Transverse colon (tissue), 4 donors: ENCODE data around the gene ZNFX1. TPM values are rescaled to one million over a fixed set of nuclear protein-coding genes. Genes with fewer than 3 reads are reported as not detected.

Experiments
- DNase-seq: peaks from one replicate; pipeline ENCODE4 v3.0.0-alpha.2; 2019
- H3K27ac ChIP-seq, 4 donors: fragments of 200-600 bp; sonication (generic); 2 replicates each; pipeline ENCODE4 v1.5.1; 2016 to 2018; ENCODE audit warnings: inconsistent platforms in 4 of 4
- H3K27me3 ChIP-seq: fragments of 200-600 bp; sonication (generic); 2 replicates; pipeline ENCODE4 v1.5.1; 2017; ENCODE audit warnings: inconsistent platforms
- H3K36me3 ChIP-seq, 4 donors: fragments of 200-600 bp; sonication (generic); 2 replicates each; pipeline ENCODE4 v1.5.1; 2017 to 2019; ENCODE audit warnings: inconsistent platforms in 4 of 4
- H3K4me1 ChIP-seq, 4 donors: fragments of 200-600 bp; sonication (generic); 2 replicates each; pipeline ENCODE4 v1.5.1; 2017 to 2020; ENCODE audit warnings: inconsistent platforms in 4 of 4
- H3K4me3 ChIP-seq, 4 donors: fragments of 200-600 bp; sonication (generic); 1 replicate in 1 of 4; 2 replicates in 3 of 4; pipeline versions ENCODE4 v1.5.1 to v1.6.1; 2017 to 2019; ENCODE audit warnings: inconsistent platforms in 4 of 4
- H3K9me3 ChIP-seq, 2 donors: fragments of 200-600 bp; sonication (generic); 2 replicates each; pipeline ENCODE4 v1.5.1; 2017 to 2019; ENCODE audit warnings: inconsistent platforms in 2 of 2
- EP300 ChIP-seq: sonication (generic); formaldehyde crosslinking; IDR thresholded peaks from one replicate; pipeline ENCODE4 v1.6.1; 2017; ENCODE audit warnings: antibody characterized with exemption, low read depth
- POLR2A ChIP-seq: fragments of 450-650 bp; IDR thresholded peaks from one replicate; pipeline ENCODE4 v1.6.1; 2016; ENCODE audit warnings: antibody characterized with exemption, mild to moderate bottlenecking, moderate library complexity
- POLR2AphosphoS5 ChIP-seq, 3 donors: sonication (generic); formaldehyde crosslinking; IDR thresholded peaks; one replicate each; pipeline ENCODE4 v1.6.1; 2016; ENCODE audit warnings: antibody characterized with exemption in 3 of 3
- WGBS, 2 donors: methylation state at CpG; one replicate each; pipeline ENCODE4 v1.1.5; 2018; ENCODE audit warnings: low coverage in 1 of 2; 5-methylcytosine and 5-hydroxymethylcytosine counted together
- in situ Hi-C, 4 donors: fragments of 200-750 bp; cut with MboI; loops; one replicate each; pipeline versions ENCODE4 v1.15.0 to v1.15.1; 2017; ENCODE audit warnings: low sequenced_read_pairs in 3 of 4, low pct_ligation_motif_present in 1 of 4, low pct_unique_long_range_greater_than_20kb in 1 of 4
- intact Hi-C: fragments of 100-400 bp; cut with DNase I; formaldehyde crosslinking; loops from one replicate; pipeline ENCODE4 v1.15.1; 2023; ENCODE audit warnings: low total_unique reads
- total RNA-seq, 4 donors: library from RNA; depleted of rRNA; stranded (reverse); fragments of >200 nt; gene quantifications; one replicate each; pipeline ENCODE4 v1.1.0, GENCODE V29; 2016
- TF ChIP-seq, protein P1 (sequence below), 5 experiments: fragments of 200-600 bp in 3 of 5; fragments of 450-650 bp in 2 of 5; sonication (generic) in 3 of 5; IDR thresholded peaks; 1 replicate in 2 of 5; 2 replicates in 3 of 5; pipeline ENCODE4 v1.5.1; 2016 to 2017; ENCODE audit warnings: antibody characterized with exemption in 5 of 5, inconsistent platforms in 3 of 5, mild to moderate bottlenecking in 2 of 5, moderate library complexity in 1 of 5

Gene ZNFX1
- total RNA-seq, 4 donors from 2014 or later, result 29.1 to 35.4 (median 33.5) TPM

DNA sequence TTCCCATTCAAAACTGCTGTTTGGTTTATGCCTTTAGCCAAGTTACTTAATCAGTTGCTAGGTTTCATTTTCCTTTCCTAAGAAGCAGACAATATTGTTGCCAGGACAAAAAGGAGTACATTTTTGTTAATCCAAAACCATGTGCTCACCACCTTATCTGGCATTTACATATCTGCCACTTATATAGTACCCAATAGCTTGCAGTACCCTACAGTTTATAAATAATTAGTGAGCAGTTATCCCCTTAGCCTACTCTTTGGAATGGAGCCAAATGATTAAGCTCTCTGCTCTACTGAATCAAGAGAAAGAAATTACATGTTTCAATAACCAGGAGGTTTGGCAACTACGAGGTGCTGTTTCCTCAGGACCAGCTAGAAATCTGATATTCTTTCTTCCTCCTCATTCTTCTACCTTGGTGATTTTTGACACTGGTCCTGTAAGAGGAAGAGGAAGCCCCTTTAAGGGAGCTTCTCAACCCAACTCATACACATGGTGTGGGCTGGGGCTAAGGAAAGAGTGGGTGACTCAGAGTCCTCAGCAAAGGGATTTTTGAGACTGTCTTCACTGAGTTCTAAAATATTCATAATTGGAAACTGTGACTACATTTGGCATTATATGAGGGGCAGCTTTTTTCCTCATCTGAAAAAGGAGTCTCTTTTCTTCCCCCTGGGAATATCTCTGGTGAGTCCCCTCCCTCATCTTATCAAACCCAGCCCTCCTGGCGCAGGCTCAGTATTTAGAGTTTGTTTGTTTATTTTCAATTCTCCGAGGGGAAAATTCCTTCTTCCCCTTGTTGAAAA lies 1.5 kb downstream of the ZNFX1 start:
- Histone ChIP-seq H3K27me3 (no peaks in the 10 kb centered on the region), H3K4me3 (peak overlapping the region; percentile 74 to 93 (median 85)), H3K9me3 (peaks cover 12% of the 10 kb centered on the region in 2 donors), H3K36me3 (peaks cover 1 to 21% (median 13%) of the 10 kb centered on the region in 4 donors), H3K27ac (peak overlapping the region; percentile 94 to 97 (median 96)), H3K4me1 (peaks cover 6 to 52% (median 25%) of the 10 kb centered on the region in 4 donors)
- 14 to 15% methylated on average over 1 to 3 of the region's 3 CpGs for whole genome bisulfite sequencing, 2 donors
- intact Hi-C loops, result no loop called here
- peak; percentile 14 for DNase-seq
- no peak for TF ChIP-seq POLR2AphosphoS5 (IDR thresholded peaks at IDR 0.05)
- TF ChIP-seq POLR2A, result no peak
- TF ChIP-seq, protein P1, sequence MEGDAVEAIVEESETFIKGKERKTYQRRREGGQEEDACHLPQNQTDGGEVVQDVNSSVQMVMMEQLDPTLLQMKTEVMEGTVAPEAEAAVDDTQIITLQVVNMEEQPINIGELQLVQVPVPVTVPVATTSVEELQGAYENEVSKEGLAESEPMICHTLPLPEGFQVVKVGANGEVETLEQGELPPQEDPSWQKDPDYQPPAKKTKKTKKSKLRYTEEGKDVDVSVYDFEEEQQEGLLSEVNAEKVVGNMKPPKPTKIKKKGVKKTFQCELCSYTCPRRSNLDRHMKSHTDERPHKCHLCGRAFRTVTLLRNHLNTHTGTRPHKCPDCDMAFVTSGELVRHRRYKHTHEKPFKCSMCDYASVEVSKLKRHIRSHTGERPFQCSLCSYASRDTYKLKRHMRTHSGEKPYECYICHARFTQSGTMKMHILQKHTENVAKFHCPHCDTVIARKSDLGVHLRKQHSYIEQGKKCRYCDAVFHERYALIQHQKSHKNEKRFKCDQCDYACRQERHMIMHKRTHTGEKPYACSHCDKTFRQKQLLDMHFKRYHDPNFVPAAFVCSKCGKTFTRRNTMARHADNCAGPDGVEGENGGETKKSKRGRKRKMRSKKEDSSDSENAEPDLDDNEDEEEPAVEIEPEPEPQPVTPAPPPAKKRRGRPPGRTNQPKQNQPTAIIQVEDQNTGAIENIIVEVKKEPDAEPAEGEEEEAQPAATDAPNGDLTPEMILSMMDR (IDR thresholded peaks at IDR 0.05), result no peak
- TF ChIP-seq EP300, result no peak
- in situ Hi-C loops, result no loop called here

DNA sequence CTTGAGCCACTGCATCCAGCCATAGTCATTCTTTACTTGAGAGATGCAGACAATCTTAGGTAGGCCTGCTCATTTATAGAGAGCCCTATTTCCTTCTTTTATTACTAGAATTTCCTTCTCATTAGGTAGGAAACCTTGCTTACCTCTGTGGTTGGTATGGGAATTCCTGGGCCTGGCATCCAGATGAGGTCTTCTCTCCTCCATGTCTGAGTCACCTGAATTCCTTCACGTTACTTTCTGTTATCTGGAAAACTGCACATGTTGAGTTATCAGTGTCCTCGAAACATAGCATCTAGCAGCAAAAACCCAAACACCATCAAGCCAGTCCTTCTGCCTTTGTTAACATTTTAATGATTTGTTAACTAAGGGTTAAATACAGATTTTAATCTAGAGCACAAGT lies 2.2 kb downstream of the ZNFX1 start:
- no peaks in the 10 kb centered on the region for H3K27me3 ChIP-seq
- peaks cover 6 to 46% (median 23%) of the 10 kb centered on the region in 4 donors for H3K4me1 ChIP-seq
- peaks cover 4 to 6% of the 10 kb centered on the region in 2 donors for H3K9me3 ChIP-seq
- peak overlapping the region; percentile 94 to 97 (median 96) for H3K27ac ChIP-seq
- H3K36me3 ChIP-seq, result peaks cover 1 to 18% (median 10%) of the 10 kb centered on the region in 4 donors
- intact Hi-C loops (no loop called here), in situ Hi-C loops (no loop called here)
- no peak for DNase-seq
- TF ChIP-seq POLR2AphosphoS5 (IDR thresholded peaks at IDR 0.05) (no peak), POLR2A (no peak), EP300 (no peak)
- TF ChIP-seq, protein P1 (IDR thresholded peaks at IDR 0.05), result no peak
- peak overlapping the region in 1 of 4 donors; percentile 91 for H3K4me3 ChIP-seq
- 54 to 55% methylated on average over 2 of the region's 2 CpGs for WGBS, 2 donors

DNA sequence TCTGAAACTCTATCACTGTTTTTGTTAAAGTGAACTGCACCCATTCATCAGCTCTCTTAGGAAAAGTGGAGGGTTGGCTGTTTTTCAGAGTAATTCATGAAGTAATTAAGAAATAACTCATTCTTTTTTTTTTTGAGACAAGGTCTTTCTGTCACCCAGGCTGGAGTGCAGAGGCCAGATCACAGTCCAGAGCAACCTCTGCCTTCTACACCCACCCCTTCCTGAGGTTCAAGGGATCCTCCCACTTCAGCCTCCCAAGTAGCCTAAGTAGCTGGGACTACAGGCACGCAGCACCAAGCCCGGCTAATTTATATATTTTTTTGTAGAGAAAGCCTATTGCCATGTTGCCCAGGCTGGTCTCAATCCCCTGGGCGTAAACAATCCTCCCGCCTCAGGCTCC lies 2.6 kb downstream of the ZNFX1 start:
- TF ChIP-seq POLR2A, result no peak
- TF ChIP-seq POLR2AphosphoS5 (IDR thresholded peaks at IDR 0.05), result no peak
- TF ChIP-seq EP300, result no peak
- TF ChIP-seq, protein P1 (IDR thresholded peaks at IDR 0.05), result no peak
- peak overlapping the region in 2 of 4 donors; percentile 96 to 97 for H3K27ac ChIP-seq
- WGBS, 2 donors, result 86% methylated on average over 4 of the region's 4 CpGs; no CpG with 5 or more reads in 1 of the 2 donors

DNA sequence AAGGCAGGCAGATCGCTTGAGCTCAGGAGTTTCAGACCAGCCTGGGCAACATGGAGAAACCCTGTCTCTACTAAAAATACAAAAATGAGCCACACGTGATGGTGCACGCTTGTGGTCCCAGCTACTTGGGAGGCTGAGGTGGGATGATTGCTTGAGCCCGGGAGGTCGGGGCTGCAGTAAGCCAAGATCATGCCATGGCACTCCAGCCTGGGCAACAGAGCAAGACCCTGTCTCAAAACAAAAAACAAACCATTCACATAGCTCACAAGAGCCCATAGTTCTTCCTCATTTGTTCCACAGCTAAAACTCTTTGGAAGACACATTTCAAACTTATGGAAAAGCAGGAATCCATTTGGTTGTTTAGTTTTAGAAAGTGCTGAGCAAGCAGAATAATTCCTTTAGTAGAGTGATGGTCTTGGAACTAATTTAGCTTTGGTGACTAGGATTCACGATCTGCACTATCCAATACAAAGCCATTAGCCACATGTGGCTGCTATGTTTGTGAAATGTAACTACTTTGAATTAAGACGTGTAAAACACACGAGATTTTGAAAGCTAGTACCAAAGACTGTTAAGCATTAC lies 4.1 kb downstream of the ZNFX1 start:
- TF ChIP-seq POLR2AphosphoS5 (IDR thresholded peaks at IDR 0.05) (no peak), EP300 (no peak), POLR2A (no peak)
- TF ChIP-seq, protein P1 (IDR thresholded peaks at IDR 0.05), result no peak
- DNase-seq, result no peak
- peaks cover 0 to 10% (median 3%) of the 10 kb centered on the region in 4 donors for H3K36me3 ChIP-seq
- in situ Hi-C loops, result no loop called here
- no peak overlapping the region for H3K27ac ChIP-seq
- H3K27me3 ChIP-seq, result no peaks in the 10 kb centered on the region
- intact Hi-C loops, result no loop called here
- WGBS, 2 donors, result 76 to 86% methylated on average over 3 to 8 of the region's 8 CpGs
- no peaks in the 10 kb centered on the region for H3K9me3 ChIP-seq
- no peak overlapping the region for H3K4me3 ChIP-seq
- H3K4me1 ChIP-seq, result peaks cover 0 to 37% (median 11%) of the 10 kb centered on the region in 4 donors

More for the DNA sequence above, 2.6 kb downstream of the ZNFX1 start:
- Histone ChIP-seq H3K36me3 (peaks cover 0 to 14% (median 7%) of the 10 kb centered on the region in 4 donors), H3K4me1 (peaks cover 6 to 43% (median 21%) of the 10 kb centered on the region in 4 donors), H3K4me3 (no peak overlapping the region), H3K27me3 (no peaks in the 10 kb centered on the region), H3K9me3 (peaks cover under 1 to 2% of the 10 kb centered on the region in 2 donors)
- in situ Hi-C loops, result no loop called here
- intact Hi-C loops, result no loop called here
- no peak for DNase-seq
